ENCODE results near the gene ZNF763.
"Not testable (repeated sequence)": the region's sequence is repeated elsewhere in the genome, so short reads cannot be mapped to it uniquely, and the experiment has no call there.

Gene ZNF763

DNA sequence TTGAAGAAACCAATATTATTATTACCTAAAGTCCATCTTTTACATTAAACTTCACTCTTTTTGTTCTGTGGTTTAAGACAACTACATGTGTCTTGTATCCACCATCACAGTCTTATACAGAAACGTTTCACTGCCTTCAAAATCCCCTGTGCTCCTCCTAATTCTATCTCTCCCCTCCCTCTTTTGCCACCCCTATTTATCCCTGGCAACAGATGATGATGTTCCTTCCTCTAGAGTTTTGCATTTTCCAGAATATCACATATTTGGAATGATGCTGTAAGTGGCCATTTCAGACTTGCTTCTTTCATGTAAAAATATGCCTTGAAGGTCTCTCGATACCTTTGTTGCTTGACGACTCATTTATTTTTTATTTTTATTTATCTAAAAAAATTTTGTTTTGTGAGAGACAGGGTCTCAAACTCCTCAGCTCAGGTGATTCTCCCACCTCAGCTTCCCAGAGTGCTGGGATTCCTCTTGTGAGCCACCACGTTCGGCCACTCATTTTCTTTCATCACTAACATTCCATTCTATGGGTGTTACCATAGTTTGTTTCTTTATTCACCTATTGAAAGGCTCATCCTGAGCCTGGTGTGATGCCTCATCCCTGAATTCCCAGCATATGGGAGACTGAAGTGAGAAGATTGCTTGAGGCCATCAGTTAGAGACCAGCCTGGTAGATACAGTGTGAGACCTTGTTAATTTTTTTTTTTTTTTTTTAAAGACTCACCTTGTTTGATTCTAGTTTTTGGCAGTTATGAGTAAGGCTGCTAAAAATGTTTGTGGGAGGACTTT is 8.4 kb downstream of the ZNF763 start:
- no peak for DNase-seq

GRCh38 chr19:11978492-11979100 is 13.8 kb downstream of the ZNF763 start:
- DNase-seq = no peak

- no peak for DNase-seq
Measured at GRCh38 chr19:11979527-11979926, 14.7 kb downstream of the ZNF763 start.

- no peak for DNase-seq
Measured at GRCh38 chr19:11982526-11982925, 17.7 kb downstream of the ZNF763 start.

DNA sequence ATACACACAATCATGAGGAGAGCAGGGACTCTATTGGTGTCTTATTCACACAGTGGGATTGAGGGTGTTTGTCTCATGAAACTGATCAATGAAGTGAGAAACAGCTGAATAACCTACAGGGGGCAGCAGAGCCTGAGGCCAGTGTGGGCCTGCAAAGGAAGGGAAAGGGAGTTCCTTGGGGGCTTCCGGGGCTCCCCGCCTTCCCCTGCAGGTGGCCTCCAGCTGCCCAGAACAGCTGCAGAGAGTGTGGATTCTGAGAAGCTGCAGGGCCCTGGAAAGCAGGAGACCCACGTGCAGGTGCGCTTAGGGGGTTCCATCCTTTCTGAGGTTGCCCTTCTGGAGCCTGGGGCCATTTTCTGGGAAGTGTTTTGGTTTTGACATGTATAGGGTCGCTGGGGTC is 20.1 kb downstream of the ZNF763 start:
- no peak for DNase-seq

GRCh38 chr19:11986754-11987153 is 21.9 kb downstream of the ZNF763 start:
- no peak for DNase-seq

DNA sequence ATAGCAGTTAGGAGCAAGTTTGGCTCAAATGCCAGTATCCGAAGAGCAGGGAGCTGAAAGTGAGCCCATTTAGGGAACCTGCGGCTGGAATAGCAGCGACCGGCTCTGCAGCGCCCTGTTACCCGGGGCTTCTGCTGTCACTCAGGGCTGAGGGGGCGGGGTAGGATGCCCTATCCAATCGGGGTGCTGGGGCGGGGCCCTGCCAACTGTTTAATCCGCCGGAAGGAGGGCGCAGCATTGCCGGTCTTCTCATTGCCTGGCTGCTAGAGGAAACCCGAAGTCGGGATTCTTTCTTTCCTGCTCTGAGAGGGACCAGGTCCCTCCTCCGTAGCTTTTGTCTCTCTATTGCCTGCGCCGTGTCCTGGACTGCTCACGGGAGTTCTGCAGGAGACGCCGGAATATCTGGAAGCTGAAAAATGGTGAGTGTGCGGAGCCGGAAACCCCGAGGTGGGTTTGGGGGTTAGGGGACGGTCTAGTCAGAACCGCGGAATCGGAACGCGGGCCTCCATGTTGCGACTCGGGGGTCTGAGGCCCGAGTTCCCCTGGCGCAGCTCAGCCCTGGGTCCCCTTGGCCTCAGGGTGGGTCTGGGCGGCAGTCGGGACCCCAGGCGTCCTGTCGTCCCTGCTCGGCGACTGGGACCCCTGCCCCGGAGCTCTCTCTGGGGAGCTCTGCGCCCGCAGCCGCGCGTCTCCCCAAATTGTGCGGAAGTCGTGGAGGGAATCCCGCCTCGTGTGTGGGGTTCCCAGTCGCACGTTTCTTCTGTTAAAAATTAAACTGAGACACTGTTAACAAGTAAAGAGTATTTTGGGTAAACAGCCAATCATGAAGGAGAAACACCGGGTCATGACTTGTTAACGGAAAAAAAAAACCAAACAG is 22.8 kb downstream of the ZNF763 start:
- DNase-seq = peak; percentile 63

- no peak for DNase-seq
Measured at GRCh38 chr19:11989112-11989456, 24.2 kb downstream of the ZNF763 start.

GRCh38 chr19:11991921-11992320 is 27.1 kb downstream of the ZNF763 start:
- not testable (repeated sequence) for DNase-seq

DNA sequence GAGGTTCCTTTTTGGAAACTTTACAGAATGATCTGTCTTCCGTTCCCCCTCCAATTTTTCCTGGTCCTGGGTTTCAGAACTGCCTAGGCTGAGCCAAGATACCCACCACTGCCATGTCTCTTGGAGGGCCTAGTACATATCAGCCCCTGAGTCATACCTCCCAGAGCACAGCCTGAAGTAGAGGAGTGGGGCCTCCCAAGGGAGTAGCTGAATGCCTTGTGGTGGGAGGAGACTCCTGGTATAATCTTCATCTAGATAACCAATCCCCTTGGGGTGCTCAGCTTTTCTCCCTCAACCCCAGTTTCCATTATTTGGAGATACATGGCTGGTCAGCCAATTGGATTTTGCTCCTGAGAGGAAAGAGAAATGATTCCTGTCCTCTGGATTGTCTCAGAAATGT is 30.3 kb downstream of the ZNF763 start:
- DNase-seq = no peak

GRCh38 chr19:12000152-12000981 is 35.5 kb downstream of the ZNF763 start:
- DNase-seq = no peak

- no peak for DNase-seq
Measured at GRCh38 chr19:12015015-12015752, 50.3 kb downstream of the ZNF763 start.

DNA sequence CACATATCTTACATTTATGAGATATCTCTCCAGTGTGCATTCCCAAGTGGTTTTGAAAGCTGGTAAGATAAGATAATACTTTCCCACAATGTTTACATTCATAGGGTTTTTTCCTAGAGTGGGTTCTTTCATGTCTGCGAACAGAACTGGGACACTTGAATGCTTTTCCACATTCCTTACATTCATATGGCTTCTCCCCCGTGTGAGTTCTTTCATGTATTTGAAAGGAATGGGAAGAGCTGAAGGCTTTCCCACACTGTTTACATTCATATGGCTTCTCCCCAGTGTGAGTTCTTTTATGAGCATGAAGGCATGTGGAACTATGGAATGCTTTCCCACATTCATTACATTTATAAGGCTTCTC is 50.9 kb downstream of the ZNF763 start:
- no peak for DNase-seq

Measured in activated gamma-delta T cell (primary cell).